ENCODE data around the gene WEE2.
"Not testable (repeated sequence)": the region's sequence is repeated elsewhere in the genome, so short reads cannot be mapped to it uniquely, and the experiment has no call there.

Gene WEE2

GRCh38 chr7:141714571-141714970 is 6.4 kb downstream of the WEE2 start:
- DNase-seq (ENCODE audit: low read depth), result no peak

DNA sequence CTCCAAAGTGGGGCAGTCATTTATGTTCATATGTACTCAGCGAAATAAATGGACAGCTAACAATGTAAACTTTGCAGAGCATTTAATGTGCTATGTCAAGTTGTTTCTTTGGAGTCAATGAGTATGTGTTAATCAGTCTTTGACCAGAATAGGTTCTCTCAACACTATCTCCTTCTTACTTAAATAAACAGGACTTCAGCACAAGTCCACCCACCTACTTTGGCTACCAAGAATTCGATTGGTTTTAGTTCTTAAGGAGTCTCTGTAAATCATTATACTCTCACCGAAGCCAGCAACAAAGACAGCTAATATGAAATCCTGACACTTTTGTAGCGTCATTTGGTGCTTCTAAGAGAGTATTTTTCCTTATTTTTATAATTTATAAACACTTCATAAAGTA is 6.9 kb downstream of the WEE2 start:
- no peak for DNase-seq (ENCODE audit: low read depth)

DNA sequence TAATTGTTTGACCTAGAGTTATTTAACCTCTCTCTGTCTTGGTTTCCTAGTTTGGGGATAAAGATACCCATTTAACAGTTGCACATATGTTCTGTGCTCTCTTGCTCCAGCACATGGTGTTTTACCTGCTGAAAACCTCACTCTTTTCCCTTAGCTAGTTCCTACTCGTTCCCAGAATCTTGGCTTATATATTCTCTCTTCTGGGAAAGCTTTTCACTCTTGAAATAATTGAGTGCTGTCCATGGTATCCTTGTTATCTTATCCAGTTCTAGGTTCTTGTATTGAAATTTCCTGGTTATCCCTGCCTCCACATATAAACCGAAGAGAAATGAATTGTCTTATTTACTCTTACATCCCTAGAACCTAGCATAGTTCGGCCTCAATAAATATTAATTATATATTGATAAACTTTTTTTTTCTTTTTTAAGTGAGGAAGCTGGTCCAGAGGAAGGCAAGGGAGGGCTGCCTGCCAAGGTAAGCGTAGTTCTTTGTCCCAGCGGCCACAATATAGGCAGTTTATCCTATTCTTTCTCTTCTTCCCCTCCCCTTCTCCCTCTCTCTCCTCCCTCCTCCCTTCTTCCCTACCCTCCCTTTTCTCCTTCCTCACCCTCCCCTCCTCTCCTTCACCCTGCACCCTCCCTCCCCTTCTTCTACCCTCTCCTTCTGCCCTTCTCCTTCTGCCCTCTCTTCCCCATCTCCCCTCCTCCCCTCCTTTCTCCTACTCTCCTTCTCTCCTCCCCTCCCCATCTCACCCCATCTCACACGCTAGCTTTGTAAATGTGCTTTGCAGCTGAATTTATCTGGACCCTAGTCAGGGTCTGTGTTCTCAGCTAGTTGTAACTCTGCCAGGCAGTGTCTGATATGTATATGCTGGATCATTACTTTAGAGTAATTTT is 7.9 kb downstream of the WEE2 start:
- no peak for DNase-seq (ENCODE audit: low read depth)

DNA sequence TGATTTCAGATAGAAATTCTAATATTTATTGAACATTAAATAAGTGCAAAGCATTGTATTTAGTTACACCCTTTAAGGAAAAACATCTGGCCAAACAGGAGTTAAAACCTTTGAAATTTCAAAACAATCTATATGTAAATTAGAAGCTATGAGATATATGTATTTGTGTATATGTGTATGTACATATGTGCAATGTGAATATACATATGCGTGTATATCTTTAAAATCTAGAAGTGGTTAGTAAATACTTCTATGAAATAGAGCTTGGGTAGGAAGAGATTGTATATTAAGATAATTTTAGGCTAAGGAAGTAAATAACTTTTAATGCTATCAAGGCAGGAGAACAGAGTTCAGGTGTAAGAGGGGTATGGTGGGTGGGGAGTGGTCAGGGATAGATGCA is 9.3 kb downstream of the WEE2 start:
- DNase-seq (ENCODE audit: low read depth), result no peak

- DNase-seq (ENCODE audit: low read depth), result no peak
These were observed 14.4 kb downstream of the WEE2 start for GRCh38 chr7:141722529-141722928.

- no peak for DNase-seq (ENCODE audit: low read depth)
These were observed 20.9 kb downstream of the WEE2 start for GRCh38 chr7:141729020-141729419.

- no peak for DNase-seq (ENCODE audit: low read depth)
These were observed 23.5 kb downstream of the WEE2 start for GRCh38 chr7:141731476-141732149.

GRCh38 chr7:141737118-141737835 is 29.1 kb downstream of the WEE2 start:
- DNase-seq (ENCODE audit: low read depth), result no peak

- DNase-seq (ENCODE audit: low read depth), result peak; percentile 83
These were observed 29.9 kb downstream of the WEE2 start, which contains the start of gene SSBP1 for GRCh38 chr7:141737836-141738591. TSS of gene SSBP1 (plus strand) at chr7:141738358. CDS start at chr7:141739167, 809 bp downstream.

DNA sequence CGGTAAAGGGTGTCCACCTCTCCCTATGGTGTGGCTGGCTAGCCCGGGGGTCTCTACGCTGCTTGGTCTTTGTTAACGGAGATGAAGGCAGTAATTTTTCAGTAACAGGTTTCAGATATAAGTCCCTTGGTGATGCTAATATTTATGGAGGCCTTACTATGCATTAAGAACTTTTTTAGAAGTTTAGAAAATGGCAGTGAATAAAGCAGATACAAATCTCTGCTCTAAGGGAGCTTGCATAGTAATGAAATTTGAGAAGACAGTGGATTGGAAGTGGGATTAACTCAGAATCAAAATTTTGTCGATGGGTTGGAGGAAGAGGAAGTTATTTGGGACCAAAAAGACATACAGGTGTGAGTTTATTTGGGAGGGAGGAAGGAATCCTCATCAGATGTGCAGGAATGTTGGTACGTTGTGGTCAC is 30.4 kb downstream of the WEE2 start:
- DNase-seq (ENCODE audit: low read depth), result no peak

- no peak for DNase-seq (ENCODE audit: low read depth)
These were observed 31.1 kb downstream of the WEE2 start for GRCh38 chr7:141739250-141739649.

DNA sequence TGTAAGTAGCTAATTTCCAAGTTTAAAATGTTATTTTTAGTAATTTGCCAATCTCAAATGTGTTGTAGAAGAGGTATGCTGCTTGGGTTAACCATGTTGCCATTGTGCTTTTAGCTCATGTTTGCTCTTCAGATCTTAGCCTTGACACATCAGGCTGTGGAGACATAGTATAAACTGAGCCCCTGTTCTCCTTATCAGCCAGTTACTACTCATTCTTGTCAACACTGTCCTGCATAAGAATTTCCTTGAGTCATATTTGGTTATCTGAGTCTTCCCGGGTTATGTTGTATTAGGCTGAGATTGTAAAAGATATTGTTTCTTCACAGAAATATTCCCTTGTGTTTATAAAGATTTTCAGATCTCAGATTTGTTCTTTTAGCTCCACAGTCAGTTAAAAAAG is 34.1 kb downstream of the WEE2 start:
- no peak for DNase-seq (ENCODE audit: low read depth)

GRCh38 chr7:141744131-141744530 is 36.0 kb downstream of the WEE2 start:
- no peak for DNase-seq (ENCODE audit: low read depth)

- no peak for DNase-seq (ENCODE audit: low read depth)
These were observed 40.2 kb downstream of the WEE2 start for GRCh38 chr7:141748396-141748795.

GRCh38 chr7:141751904-141752303 is 43.8 kb downstream of the WEE2 start:
- not testable (repeated sequence) for DNase-seq (ENCODE audit: low read depth)

DNA sequence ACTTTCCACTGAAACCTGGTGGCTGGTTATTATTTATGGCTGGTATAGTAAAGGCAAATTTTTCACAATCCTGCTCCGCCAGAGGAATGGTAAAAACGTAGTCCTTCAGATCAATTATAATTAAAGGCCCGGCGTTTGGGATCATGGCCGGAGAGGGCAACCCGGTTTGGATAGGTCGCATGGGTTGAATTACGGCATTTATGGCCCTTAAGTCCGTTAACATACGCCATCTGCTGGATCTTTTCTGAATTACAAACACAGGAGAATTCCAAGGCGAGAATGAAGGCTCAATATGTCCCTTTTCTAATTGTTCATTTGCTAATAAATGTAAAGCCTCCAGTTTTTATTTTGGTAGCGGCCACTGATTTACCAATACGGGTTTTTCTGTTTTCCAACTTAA is 44.5 kb downstream of the WEE2 start:
- DNase-seq (ENCODE audit: low read depth), result no peak

DNA sequence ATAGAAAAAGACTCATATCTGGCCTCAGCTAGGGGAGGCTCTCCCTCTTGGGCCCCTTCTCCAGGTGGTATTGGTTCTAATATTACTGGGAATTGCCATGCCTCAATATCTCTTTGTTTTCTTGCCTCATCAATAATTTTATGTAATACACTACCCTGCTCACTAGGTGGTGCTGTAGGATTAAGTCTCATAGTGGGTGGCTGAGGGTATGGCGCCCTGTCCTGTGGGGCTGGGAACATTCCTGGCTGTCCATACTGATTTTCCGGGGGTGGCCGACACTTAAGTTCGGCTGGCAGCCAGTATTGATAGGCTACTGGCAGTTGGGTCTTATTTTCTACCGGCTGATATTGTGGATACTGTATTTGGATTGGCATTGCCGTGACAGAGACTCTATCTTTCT is 46.8 kb downstream of the WEE2 start:
- DNase-seq (ENCODE audit: low read depth), result no peak

DNA sequence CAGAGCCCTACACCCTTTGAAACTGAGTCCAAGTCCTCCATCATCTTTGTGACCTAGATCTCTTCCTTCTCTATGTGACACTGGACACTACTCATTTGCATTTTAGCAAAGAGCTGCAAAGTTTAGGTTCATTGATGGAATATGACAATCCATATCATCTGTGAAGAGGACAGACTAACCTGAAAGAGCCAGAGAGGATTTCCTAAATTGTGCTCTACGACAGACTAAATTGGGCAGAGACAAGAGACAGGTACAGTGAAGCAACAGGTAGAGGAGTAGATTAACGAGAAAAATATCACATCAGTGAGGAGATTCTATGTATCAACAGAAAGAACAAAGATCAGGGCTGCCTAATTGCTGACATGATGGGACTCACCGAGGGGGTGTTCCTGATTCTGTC is 55.6 kb downstream of the WEE2 start, which contains the start of gene TAS2R3:
TAS2R3 (plus strand) TSS at position 301 of the 400 bp plus-strand sequence; CDS start at position 363, 62 bp downstream.
- DNase-seq (ENCODE audit: low read depth), result no peak

GRCh38 chr7:141770083-141770583 is 62.0 kb downstream of the WEE2 start:
- not testable (repeated sequence) for DNase-seq (ENCODE audit: low read depth)

GRCh38 chr7:141776374-141776773 is 68.2 kb downstream of the WEE2 start, which contains the start of gene TAS2R4:
TSS of gene TAS2R4 (plus strand) at chr7:141776674. CDS start at chr7:141778489, 1,815 bp downstream.
- no peak for DNase-seq (ENCODE audit: low read depth)

Data from activated T-helper 1 cell treated with Interleukin-2 at 50 U/mL for 16 hours (primary cell).